Osteocyte (in vitro differentiated cells): Measurements from ENCODE around the gene APLF. TPM values are rescaled to one million over a fixed set of nuclear protein-coding genes. Genes with fewer than 3 reads are reported as not detected.

Experiments used
- DNase-seq: peaks from one replicate; pipeline ENCODE4 v3.0.0; 2021; ENCODE audit warnings: mixed read lengths; ENCODE audit not compliant: unreplicated experiment; ENCODE audit errors: extremely low spot score
- H3K27ac Mint-ChIP-seq: one replicate; pipeline ENCODE4 v1.8.0; 2021; ENCODE audit warnings: mild to moderate bottlenecking, mixed read lengths; ENCODE audit not compliant: unreplicated experiment
- H3K27me3 Mint-ChIP-seq: one replicate; pipeline ENCODE4 v1.8.0; 2021; ENCODE audit warnings: mixed read lengths; ENCODE audit not compliant: unreplicated experiment
- H3K36me3 Mint-ChIP-seq: one replicate; pipeline ENCODE4 v1.8.0; 2021; ENCODE audit warnings: mixed read lengths; ENCODE audit not compliant: unreplicated experiment
- H3K4me1 Mint-ChIP-seq: one replicate; pipeline ENCODE4 v1.8.0; 2021; ENCODE audit warnings: mixed read lengths; ENCODE audit not compliant: unreplicated experiment
- H3K4me3 Mint-ChIP-seq: one replicate; pipeline ENCODE4 v1.8.0; 2021; ENCODE audit warnings: mild to moderate bottlenecking, moderate library complexity, mixed read lengths; ENCODE audit not compliant: unreplicated experiment
- H3K9me3 Mint-ChIP-seq: one replicate; pipeline ENCODE4 v1.8.0; 2021; ENCODE audit warnings: mixed read lengths; ENCODE audit not compliant: unreplicated experiment
- total RNA-seq: library from RNA; stranded (reverse); gene quantifications from 2 replicates; pipeline ENCODE4 v1.2.1, GENCODE V29; 2021
- TF ChIP-seq, protein P1 (sequence below): fragments of 200-600 bp; sonication (generic); IDR thresholded peaks from 2 replicates; pipeline ENCODE4 v1.5.0; 2021; ENCODE audit warnings: antibody characterized with exemption, mild to moderate bottlenecking, moderate library complexity

APLF gene
- total RNA-seq, 1 donor from 2014 or later = 6.4 TPM

DNA sequence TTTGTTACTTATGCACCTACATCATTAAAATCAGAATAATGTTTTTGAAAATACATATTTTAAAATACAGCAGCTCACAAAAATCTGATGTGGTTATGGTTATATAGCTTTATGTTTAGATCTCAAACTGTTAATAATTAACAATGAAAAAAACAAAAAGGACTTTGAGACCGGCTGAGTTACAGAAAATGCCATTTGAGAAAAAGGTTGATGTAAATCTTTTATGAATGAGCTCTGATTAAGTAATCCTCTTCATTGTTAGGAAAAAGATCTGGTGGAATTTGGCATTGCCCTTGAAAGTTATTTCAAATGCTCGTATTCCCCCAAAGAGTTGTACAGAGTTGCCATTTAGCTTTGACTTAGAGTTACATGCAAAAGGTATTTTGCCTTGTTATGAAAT, 93.2 kb downstream of the APLF start:
- Mint-ChIP-seq H3K4me1 (no peaks in the 10 kb centered on the region), H3K27me3 (no peaks in the 10 kb centered on the region), H3K4me3 (no peak overlapping the region), H3K36me3 (no peaks in the 10 kb centered on the region), H3K27ac (no peak overlapping the region), H3K9me3 (no peaks in the 10 kb centered on the region)
- TF ChIP-seq, protein P1, sequence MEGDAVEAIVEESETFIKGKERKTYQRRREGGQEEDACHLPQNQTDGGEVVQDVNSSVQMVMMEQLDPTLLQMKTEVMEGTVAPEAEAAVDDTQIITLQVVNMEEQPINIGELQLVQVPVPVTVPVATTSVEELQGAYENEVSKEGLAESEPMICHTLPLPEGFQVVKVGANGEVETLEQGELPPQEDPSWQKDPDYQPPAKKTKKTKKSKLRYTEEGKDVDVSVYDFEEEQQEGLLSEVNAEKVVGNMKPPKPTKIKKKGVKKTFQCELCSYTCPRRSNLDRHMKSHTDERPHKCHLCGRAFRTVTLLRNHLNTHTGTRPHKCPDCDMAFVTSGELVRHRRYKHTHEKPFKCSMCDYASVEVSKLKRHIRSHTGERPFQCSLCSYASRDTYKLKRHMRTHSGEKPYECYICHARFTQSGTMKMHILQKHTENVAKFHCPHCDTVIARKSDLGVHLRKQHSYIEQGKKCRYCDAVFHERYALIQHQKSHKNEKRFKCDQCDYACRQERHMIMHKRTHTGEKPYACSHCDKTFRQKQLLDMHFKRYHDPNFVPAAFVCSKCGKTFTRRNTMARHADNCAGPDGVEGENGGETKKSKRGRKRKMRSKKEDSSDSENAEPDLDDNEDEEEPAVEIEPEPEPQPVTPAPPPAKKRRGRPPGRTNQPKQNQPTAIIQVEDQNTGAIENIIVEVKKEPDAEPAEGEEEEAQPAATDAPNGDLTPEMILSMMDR = no peak
- no peak for DNase-seq

DNA sequence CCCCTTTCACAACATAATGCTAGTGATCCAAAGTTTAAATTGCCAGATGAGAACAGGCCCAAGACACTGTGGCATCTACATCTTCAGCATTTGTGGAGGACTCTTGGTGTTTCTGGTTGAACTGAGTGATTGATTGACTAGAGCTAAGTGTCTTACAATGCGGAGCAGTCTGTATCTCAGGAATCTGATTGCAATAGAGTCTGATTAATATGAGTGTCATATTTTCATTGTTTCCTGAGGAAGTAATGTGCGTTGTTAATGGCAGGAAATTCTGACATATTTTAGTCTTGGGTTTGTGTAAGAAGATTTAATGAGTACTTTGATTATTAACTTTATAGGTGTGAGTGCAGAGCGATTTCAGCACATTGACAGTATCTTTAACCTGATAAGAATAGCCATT, 94.0 kb downstream of the APLF start:
- Mint-ChIP-seq H3K4me3 (no peak overlapping the region), H3K27me3 (no peaks in the 10 kb centered on the region), H3K36me3 (no peaks in the 10 kb centered on the region)

DNA sequence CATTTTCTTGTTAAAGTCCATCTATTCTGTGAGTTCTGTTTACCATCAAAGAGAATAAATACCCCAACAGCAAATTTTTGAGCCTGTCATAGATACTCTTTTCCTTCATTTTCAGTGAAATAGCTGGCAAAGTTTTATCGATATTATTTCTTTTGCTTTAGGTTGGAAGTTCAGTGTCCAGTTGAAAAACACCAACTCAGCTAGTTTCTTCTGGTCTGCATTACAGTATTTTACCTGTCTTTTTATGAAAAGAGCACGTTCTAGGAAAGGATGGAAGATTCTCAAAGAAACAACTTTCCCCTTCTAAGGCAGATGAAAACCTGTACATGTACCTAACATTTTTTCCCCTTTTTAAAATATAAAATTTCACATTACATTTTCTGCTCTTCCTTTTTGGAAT, 95.5 kb downstream of the APLF start:
- TF ChIP-seq, protein P1 = no peak
- H3K4me1 Mint-ChIP-seq = no peaks in the 10 kb centered on the region
- DNase-seq = no peak
- H3K27ac Mint-ChIP-seq = no peak overlapping the region
- H3K27me3 Mint-ChIP-seq = no peaks in the 10 kb centered on the region
- no peak overlapping the region for H3K4me3 Mint-ChIP-seq
- no peaks in the 10 kb centered on the region for H3K9me3 Mint-ChIP-seq
- no peaks in the 10 kb centered on the region for H3K36me3 Mint-ChIP-seq

More for the DNA sequence above, 94.0 kb downstream of the APLF start:
- Mint-ChIP-seq H3K9me3 (no peaks in the 10 kb centered on the region), H3K27ac (no peak overlapping the region), H3K4me1 (no peaks in the 10 kb centered on the region)
- TF ChIP-seq, protein P1 = no peak
- no peak for DNase-seq

DNA sequence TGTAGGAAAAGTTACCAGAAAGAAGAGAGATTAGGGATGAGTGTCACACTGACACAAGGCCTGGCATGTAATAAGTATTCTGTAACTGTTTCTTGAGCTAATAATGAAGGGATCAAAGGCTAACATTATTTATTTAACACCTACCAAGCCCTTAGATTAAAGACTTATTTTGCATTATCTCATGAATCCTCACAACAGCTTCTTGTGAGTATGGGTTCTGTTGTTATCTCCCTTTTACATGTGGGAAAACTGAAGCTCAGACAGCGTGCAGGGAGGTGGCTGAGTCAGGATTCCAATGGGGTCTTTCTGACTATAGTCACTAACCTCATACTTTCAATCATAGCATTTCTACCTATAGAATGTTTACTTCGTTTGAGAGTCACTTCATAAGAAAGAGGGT, 97.0 kb downstream of the APLF start:
- Mint-ChIP-seq H3K27me3 (no peaks in the 10 kb centered on the region), H3K9me3 (no peaks in the 10 kb centered on the region), H3K27ac (no peak overlapping the region), H3K4me3 (no peak overlapping the region), H3K4me1 (no peaks in the 10 kb centered on the region), H3K36me3 (no peaks in the 10 kb centered on the region)
- no peak for DNase-seq
- TF ChIP-seq, protein P1 = no peak

DNA sequence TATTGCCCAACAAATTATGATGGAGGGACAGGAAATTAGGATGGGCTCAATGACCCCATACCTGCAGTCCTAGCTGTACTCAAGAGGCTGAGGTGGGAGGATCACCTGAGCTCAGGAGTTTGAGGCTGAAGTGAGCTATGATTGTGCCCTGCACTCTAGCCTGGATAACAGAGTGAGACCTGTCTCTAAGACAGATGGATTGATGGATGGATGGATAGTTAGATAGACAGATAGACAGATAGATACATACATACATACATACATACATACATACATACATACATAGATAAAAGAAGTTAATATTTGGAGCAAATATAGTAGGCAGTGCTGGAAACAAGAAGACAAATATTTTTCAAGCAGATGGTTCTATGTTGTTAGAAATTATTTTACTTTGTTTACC, 97.9 kb downstream of the APLF start:
- H3K9me3 Mint-ChIP-seq = no peaks in the 10 kb centered on the region
- no peaks in the 10 kb centered on the region for H3K4me1 Mint-ChIP-seq
- H3K27me3 Mint-ChIP-seq = no peaks in the 10 kb centered on the region
- TF ChIP-seq, protein P1 = no peak
- DNase-seq = no peak
- no peaks in the 10 kb centered on the region for H3K36me3 Mint-ChIP-seq
- no peak overlapping the region for H3K27ac Mint-ChIP-seq
- no peak overlapping the region for H3K4me3 Mint-ChIP-seq
